ENCODE results near the gene CHIT1. TPM values are rescaled to one million over a fixed set of nuclear protein-coding genes. Genes with fewer than 3 reads are reported as not detected.

Gene CHIT1
- total RNA-seq, 4 donors from 2014 or later = 0.20 TPM; not detected in 3

GRCh38 chr1:203173566-203173965 lies 55.9 kb downstream of the CHIT1 start:
- intact Hi-C loops (cut with DNase I; ENCODE audit: low total_unique reads) = no loop called here
- no peaks in the 10 kb centered on the region for H3K36me3 ChIP-seq
- H3K4me1 ChIP-seq = peaks cover 35 to 60% of the 10 kb centered on the region in 2 donors
- no peaks in the 10 kb centered on the region for H3K9me3 ChIP-seq
- peak; percentile 74 to 92 for DNase-seq
- no peaks in the 10 kb centered on the region for H3K27me3 ChIP-seq
- H3K27ac ChIP-seq = peak overlapping the region; percentile 88 to 92 (median 88)
- in situ Hi-C loops (cut with MboI; ENCODE audit: low sequenced_read_pairs in 4 of 4) = loop anchor here in 2 of 4 donors (5.0 to 10.0 kb wide), 2 partner anchors 136 to 139 kb away; no protein-coding TSS in a partner anchor
- ATAC-seq = peak; percentile 51 to 54
- TF ChIP-seq CTCF (IDR thresholded peaks at IDR 0.05 in 4 of 5, conservative IDR thresholded peaks at IDR 0.05 in 1 of 5) (peak in 3 of 5 experiments; percentile 15 to 27 (median 17)), POLR2A (IDR thresholded peaks at IDR 0.05) (peak in 1 of 2 donors; percentile 48)
- H3K4me3 ChIP-seq = peak overlapping the region in 1 of 4 donors; percentile 23

GRCh38 chr1:203173011-203173555 lies 56.4 kb downstream of the CHIT1 start:
- Histone ChIP-seq H3K4me1 (peaks cover 31 to 55% of the 10 kb centered on the region in 2 donors), H3K36me3 (no peaks in the 10 kb centered on the region), H3K27me3 (no peaks in the 10 kb centered on the region), H3K9me3 (no peaks in the 10 kb centered on the region), H3K27ac (peak overlapping the region; percentile 88 to 92 (median 88)), H3K4me3 (no peak overlapping the region)
- intact Hi-C loops (cut with DNase I; ENCODE audit: low total_unique reads) (no loop called here), in situ Hi-C loops (cut with MboI; ENCODE audit: low sequenced_read_pairs in 4 of 4) (loop anchor here in 2 of 4 donors (5.0 to 10.0 kb wide), 2 partner anchors 136 to 138 kb away; no protein-coding TSS in a partner anchor)
- no peak for DNase-seq
- peak in 1 of 2 donors; percentile 0 for ATAC-seq
- TF ChIP-seq CTCF (IDR thresholded peaks at IDR 0.05 in 4 of 5, conservative IDR thresholded peaks at IDR 0.05 in 1 of 5) = no peak
- no peak for TF ChIP-seq POLR2A (IDR thresholded peaks at IDR 0.05)

- DNase-seq (peak; percentile 89 to 95), ATAC-seq (peak; percentile 77 to 79)
- no peaks in the 10 kb centered on the region for H3K36me3 ChIP-seq
- peak overlapping the region; percentile 88 to 92 (median 88) for H3K27ac ChIP-seq
- H3K4me1 ChIP-seq = peaks cover 29 to 49% of the 10 kb centered on the region in 2 donors
- TF ChIP-seq CTCF (IDR thresholded peaks at IDR 0.05 in 4 of 5, conservative IDR thresholded peaks at IDR 0.05 in 1 of 5) = peak; percentile 89 to 96 (median 89)
- TF ChIP-seq POLR2A (IDR thresholded peaks at IDR 0.05) = no peak
- no peaks in the 10 kb centered on the region for H3K27me3 ChIP-seq
- no peaks in the 10 kb centered on the region for H3K9me3 ChIP-seq
- H3K4me3 ChIP-seq = no peak overlapping the region
- in situ Hi-C loops (cut with MboI; ENCODE audit: low sequenced_read_pairs in 4 of 4) (loop anchor here in 2 of 4 donors (5.0 to 10.0 kb wide), 2 partner anchors 135 to 138 kb away; no protein-coding TSS in a partner anchor), intact Hi-C loops (cut with DNase I; ENCODE audit: low total_unique reads) (loop anchor here (1.0 kb wide), 5 partner anchors 29 to 133 kb away; no protein-coding TSS in a partner anchor)
These were observed 57.1 kb downstream of the CHIT1 start for GRCh38 chr1:203172184-203173010.

GRCh38 chr1:203171341-203172183 lies 57.9 kb downstream of the CHIT1 start:
- ATAC-seq (no peak), DNase-seq (no peak)
- no peaks in the 10 kb centered on the region for H3K9me3 ChIP-seq
- TF ChIP-seq CTCF (IDR thresholded peaks at IDR 0.05 in 4 of 5, conservative IDR thresholded peaks at IDR 0.05 in 1 of 5) (no peak), POLR2A (IDR thresholded peaks at IDR 0.05) (no peak)
- H3K27ac ChIP-seq = peak overlapping the region in 2 of 4 donors; percentile 11 to 88
- in situ Hi-C loops (cut with MboI; ENCODE audit: low sequenced_read_pairs in 4 of 4) = loop anchor here in 2 of 4 donors (5.0 to 10.0 kb wide), 2 partner anchors 134 to 137 kb away; no protein-coding TSS in a partner anchor
- H3K4me3 ChIP-seq = no peak overlapping the region
- no peaks in the 10 kb centered on the region for H3K36me3 ChIP-seq
- intact Hi-C loops (cut with DNase I; ENCODE audit: low total_unique reads) = loop anchor here (1.0 kb wide), 5 partner anchors 30 to 132 kb away; no protein-coding TSS in a partner anchor
- no peaks in the 10 kb centered on the region for H3K27me3 ChIP-seq
- H3K4me1 ChIP-seq = peaks cover 25 to 40% of the 10 kb centered on the region in 2 donors
